ENCODE results near the gene CDKN2A.

GRCh38 chr9:21991072-21991959, 2.9 kb downstream of the CDKN2A start:
- TF ChIP-seq CTCF (IDR thresholded peaks at IDR 0.05) (no peak), POLR2A (IDR thresholded peaks at IDR 0.05) (no peak), POLR2AphosphoS5 (IDR thresholded peaks at IDR 0.05) (no peak)

All from transverse colon (tissue), 4 donors.